Activated CD8-positive, alpha-beta T cell treated with anti-CD3 and anti-CD28 coated beads, Interleukin-2, amount 10 ng/mL, durations not matched to agents 7 days and 5 days (primary cell): ENCODE data around the gene GAS5. TPM values are rescaled to one million over a fixed set of nuclear protein-coding genes. Genes with fewer than 3 reads are reported as not detected.
"Not testable (repeated sequence)": the region's sequence is repeated elsewhere in the genome, so short reads cannot be mapped to it uniquely, and the experiment has no call there.

Experiments
- ATAC-seq: fragments of 150-1000 bp; cut with Tn5 transposase; one replicate; pipeline ENCODE4 v1.10.0; 2021; ENCODE audit warnings: moderate library complexity
- CTCF ChIA-PET: fragments of 350-600 bp; sonication (Branson Sonifier 250); formaldehyde crosslinking; loops from one replicate; lab custom pipeline; 2021; ENCODE audit warnings: antibody characterized with exemption; lab: Charles Lee
- POLR2A ChIA-PET: fragments of 350-600 bp; sonication (Branson Sonifier 250); formaldehyde crosslinking; loops from one replicate; lab custom pipeline; 2021; ENCODE audit warnings: antibody characterized with exemption; lab: Charles Lee
- DNase-seq: peaks from one replicate; pipeline ENCODE4 v3.0.0-alpha.2; 2020
- H3K27ac Mint-ChIP-seq: one replicate; pipeline ENCODE4 v1.8.0; 2021; ENCODE audit warnings: mild to moderate bottlenecking, mixed read lengths
- H3K27me3 Mint-ChIP-seq: one replicate; pipeline ENCODE4 v1.8.0; 2021; ENCODE audit warnings: low read depth, mixed read lengths
- H3K36me3 Mint-ChIP-seq: one replicate; pipeline ENCODE4 v1.8.0; 2021; ENCODE audit warnings: low read depth, mixed read lengths
- H3K4me1 Mint-ChIP-seq: one replicate; pipeline ENCODE4 v1.8.0; 2021; ENCODE audit warnings: low read depth, mixed read lengths
- H3K4me3 Mint-ChIP-seq: one replicate; pipeline ENCODE4 v1.8.0; 2021; ENCODE audit warnings: mild to moderate bottlenecking, mixed read lengths
- H3K9me3 Mint-ChIP-seq: one replicate; pipeline ENCODE4 v1.8.0; 2022; ENCODE audit warnings: mixed read lengths; ENCODE audit not compliant: insufficient read depth
- total RNA-seq, 2 experiments: library from RNA; stranded (reverse); gene quantifications; one replicate each; pipeline ENCODE4 v1.2.3, GENCODE V29; 2021

The GAS5 gene
- total RNA-seq, 2 experiments from 2014 or later = 356 to 367 TPM

GRCh38 chr1:173860065-173860464 lies 7.7 kb downstream of the GAS5 start:
- H3K36me3 Mint-ChIP-seq = peaks cover 63% of the 10 kb centered on the region
- no peaks in the 10 kb centered on the region for H3K9me3 Mint-ChIP-seq
- no peak overlapping the region for H3K4me3 Mint-ChIP-seq
- peaks cover 24% of the 10 kb centered on the region for H3K4me1 Mint-ChIP-seq
- no peak overlapping the region for H3K27ac Mint-ChIP-seq
- DNase-seq = no peak
- CTCF ChIA-PET = no interaction called here
- POLR2A ChIA-PET = interaction anchor here (0.9 to 1.0 kb wide), 2 partner anchors 8 to 9 kb away, joined by 3 to 5 read pairs; no protein-coding TSS in a partner anchor
- no peaks in the 10 kb centered on the region for H3K27me3 Mint-ChIP-seq
- no peak for ATAC-seq

DNA sequence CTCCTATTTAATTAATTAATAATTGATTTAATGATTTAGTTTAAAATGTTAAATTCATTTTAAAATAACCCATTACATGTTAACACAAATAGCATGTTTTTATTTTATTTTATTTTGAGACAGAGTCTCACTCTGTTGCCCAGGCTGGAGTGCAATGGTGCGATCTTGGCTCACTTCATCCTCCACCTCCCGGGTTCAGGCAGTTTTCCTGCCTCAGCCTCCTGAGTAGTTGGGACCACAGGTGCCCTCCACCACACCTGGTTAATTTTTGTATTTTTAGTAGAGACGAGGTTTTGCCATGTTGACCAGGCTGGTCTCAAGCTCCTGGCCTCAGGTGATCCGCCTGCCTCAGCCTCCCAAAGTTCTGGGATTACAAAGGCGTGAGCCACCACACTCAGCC lies 8.2 kb downstream of the GAS5 start:
- CTCF ChIA-PET = not testable (repeated sequence)

GRCh38 chr1:173857363-173857917 lies 10.3 kb downstream of the GAS5 start:
- Mint-ChIP-seq H3K36me3 (peaks cover 56% of the 10 kb centered on the region), H3K27me3 (no peaks in the 10 kb centered on the region), H3K9me3 (no peaks in the 10 kb centered on the region), H3K4me3 (no peak overlapping the region), H3K4me1 (peaks cover 3% of the 10 kb centered on the region), H3K27ac (peak overlapping the region; percentile 29)
- ChIA-PET CTCF (interaction anchor here (1.0 to 1.6 kb wide), 2 partner anchors 8 to 11 kb away, joined by 3 to 4 read pairs; partner anchors contain the start of gene ZBTB37), POLR2A (no interaction called here)
- DNase-seq (no peak), ATAC-seq (no peak)

More for the DNA sequence above, 8.2 kb downstream of the GAS5 start:
- H3K4me3 Mint-ChIP-seq, H3K27ac Mint-ChIP-seq, H3K27me3 Mint-ChIP-seq, H3K9me3 Mint-ChIP-seq, ATAC-seq, DNase-seq: not testable (repeated sequence)
- Mint-ChIP-seq H3K36me3 (peaks cover 61% of the 10 kb centered on the region), H3K4me1 (peaks cover 19% of the 10 kb centered on the region)
- POLR2A ChIA-PET = interaction anchor here (1.0 kb wide), 1 partner anchor 9 kb away, joined by 3 read pairs; no protein-coding TSS in a partner anchor

GRCh38 chr1:173856903-173857302 lies 10.9 kb downstream of the GAS5 start:
- Mint-ChIP-seq H3K4me3 (no peak overlapping the region), H3K9me3 (no peaks in the 10 kb centered on the region), H3K27ac (no peak overlapping the region), H3K4me1 (peaks cover 1% of the 10 kb centered on the region), H3K27me3 (no peaks in the 10 kb centered on the region), H3K36me3 (peaks cover 54% of the 10 kb centered on the region)
- ChIA-PET CTCF (interaction anchor here (1.0 to 1.6 kb wide), 2 partner anchors 9 to 12 kb away, joined by 3 to 4 read pairs; partner anchors contain the start of gene ZBTB37), POLR2A (interaction anchor here (0.6 to 0.7 kb wide), 2 partner anchors 11 to 26 kb away, joined by 3 read pairs; partner anchors contain the start of genes GAS5 and ZBTB37)
- ATAC-seq (no peak), DNase-seq (no peak)

DNA sequence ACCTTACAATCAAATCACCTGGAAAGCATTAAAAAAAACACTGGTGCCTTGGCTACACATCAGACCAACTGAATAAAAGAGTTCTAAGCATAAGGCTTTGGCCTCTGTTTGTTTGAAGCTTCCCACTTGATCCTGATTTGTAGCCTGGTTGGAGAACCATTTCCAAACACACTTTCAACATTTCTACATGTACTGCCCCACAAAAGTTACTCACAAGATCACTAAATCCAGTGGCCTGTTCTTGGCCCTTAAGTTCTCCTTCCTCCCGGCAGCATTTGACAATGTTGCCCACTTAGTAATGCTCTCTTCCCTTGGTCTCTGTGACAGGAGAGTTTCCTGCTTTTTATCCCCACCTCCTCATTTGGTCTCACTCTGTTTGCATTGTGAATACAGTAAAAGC lies 11.8 kb downstream of the GAS5 start:
- peaks cover 54% of the 10 kb centered on the region for H3K36me3 Mint-ChIP-seq
- ATAC-seq (no peak), DNase-seq (no peak)
- H3K9me3 Mint-ChIP-seq = no peaks in the 10 kb centered on the region
- H3K27me3 Mint-ChIP-seq = no peaks in the 10 kb centered on the region
- CTCF ChIA-PET = no interaction called here
- H3K27ac Mint-ChIP-seq = no peak overlapping the region
- H3K4me3 Mint-ChIP-seq = no peak overlapping the region
- no peaks in the 10 kb centered on the region for H3K4me1 Mint-ChIP-seq
- POLR2A ChIA-PET = no interaction called here

GRCh38 chr1:173853074-173853473 lies 14.7 kb downstream of the GAS5 start:
- Mint-ChIP-seq H3K27me3 (no peaks in the 10 kb centered on the region), H3K9me3 (no peaks in the 10 kb centered on the region), H3K4me1 (no peaks in the 10 kb centered on the region), H3K4me3 (no peak overlapping the region), H3K27ac (no peak overlapping the region), H3K36me3 (peaks cover 55% of the 10 kb centered on the region)
- ATAC-seq (no peak), DNase-seq (no peak)
- ChIA-PET CTCF (interaction anchor here (1.2 kb wide), 1 partner anchor 12 kb away, joined by 3 read pairs; no protein-coding TSS in a partner anchor), POLR2A (interaction anchor here (1.3 to 2.1 kb wide), 2 partner anchors 10 to 13 kb away, joined by 3 to 6 read pairs; no protein-coding TSS in a partner anchor)

DNA sequence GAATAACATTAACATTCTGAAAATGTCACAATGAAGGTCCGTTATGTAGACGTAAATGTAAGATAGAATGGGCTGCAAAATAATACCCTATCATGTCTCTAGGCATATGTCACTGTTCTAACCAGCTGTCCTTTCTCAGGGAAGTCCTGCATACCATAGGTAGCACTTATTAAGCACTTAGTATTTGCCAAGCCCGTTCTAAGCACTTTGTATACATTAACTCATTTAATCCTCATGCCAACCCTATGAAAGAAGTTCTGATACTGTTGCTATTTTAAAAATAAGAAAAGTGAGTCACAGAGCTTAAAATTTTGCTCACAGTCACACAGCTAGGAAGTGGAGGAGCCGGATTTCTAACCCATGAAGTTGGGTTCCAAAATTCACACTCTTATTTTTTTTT lies 15.7 kb downstream of the GAS5 start:
- ChIA-PET POLR2A (interaction anchor here (0.6 to 2.1 kb wide), 7 partner anchors 8 to 193 kb away, joined by 3 to 6 read pairs (median 4); partner anchors contain the start of genes CENPL and DARS2), CTCF (interaction anchor here (1.0 to 1.6 kb wide), 2 partner anchors 15 to 421 kb away, joined by 3 to 6 read pairs; no protein-coding TSS in a partner anchor)
- Mint-ChIP-seq H3K4me1 (no peaks in the 10 kb centered on the region), H3K9me3 (no peaks in the 10 kb centered on the region), H3K4me3 (no peak overlapping the region), H3K27me3 (no peaks in the 10 kb centered on the region), H3K27ac (no peak overlapping the region), H3K36me3 (peaks cover 49% of the 10 kb centered on the region)
- DNase-seq = no peak
- ATAC-seq = no peak

- DNase-seq (no peak), ATAC-seq (no peak)
- H3K36me3 Mint-ChIP-seq = peaks cover 42% of the 10 kb centered on the region
- H3K4me3 Mint-ChIP-seq = no peak overlapping the region
- H3K4me1 Mint-ChIP-seq = peaks cover 9% of the 10 kb centered on the region
- CTCF ChIA-PET = no interaction called here
- no peak overlapping the region for H3K27ac Mint-ChIP-seq
- no peaks in the 10 kb centered on the region for H3K9me3 Mint-ChIP-seq
- POLR2A ChIA-PET = no interaction called here
- no peaks in the 10 kb centered on the region for H3K27me3 Mint-ChIP-seq
Observed at GRCh38 chr1:173832748-173833147, 35.0 kb downstream of the GAS5 start.

DNA sequence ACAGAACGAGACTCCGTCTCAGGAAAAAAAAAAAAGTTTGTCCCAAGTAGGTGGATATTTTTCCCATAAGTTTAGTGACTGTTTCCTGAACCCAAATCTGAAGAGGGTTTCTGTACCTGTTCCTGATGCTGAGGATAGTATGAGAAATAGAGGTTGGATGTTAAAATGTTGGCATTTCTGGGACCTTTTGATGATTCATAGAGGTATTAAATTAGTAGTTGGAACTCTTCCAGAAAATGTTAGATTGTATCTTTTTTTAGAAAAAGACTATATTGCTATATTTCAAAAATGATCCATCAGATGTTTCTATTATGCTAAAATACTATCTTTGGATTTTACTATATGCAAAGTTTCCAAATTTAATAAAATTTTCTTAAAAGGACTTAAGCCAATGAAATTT lies 40.2 kb downstream of the GAS5 start:
- no peak overlapping the region for H3K27ac Mint-ChIP-seq
- H3K4me1 Mint-ChIP-seq = peaks cover 35% of the 10 kb centered on the region
- DNase-seq (no peak), ATAC-seq (no peak)
- H3K9me3 Mint-ChIP-seq = no peaks in the 10 kb centered on the region
- no peaks in the 10 kb centered on the region for H3K27me3 Mint-ChIP-seq
- ChIA-PET CTCF (interaction anchor here (6.7 kb wide), 1 partner anchor 397 kb away, joined by 63 read pairs; no protein-coding TSS in a partner anchor), POLR2A (interaction anchor here (1.7 kb wide), 1 partner anchor 40 kb away, joined by 4 read pairs; the partner anchor contains the start of genes GAS5 and ZBTB37)
- H3K36me3 Mint-ChIP-seq = peaks cover 41% of the 10 kb centered on the region
- H3K4me3 Mint-ChIP-seq = no peak overlapping the region

DNA sequence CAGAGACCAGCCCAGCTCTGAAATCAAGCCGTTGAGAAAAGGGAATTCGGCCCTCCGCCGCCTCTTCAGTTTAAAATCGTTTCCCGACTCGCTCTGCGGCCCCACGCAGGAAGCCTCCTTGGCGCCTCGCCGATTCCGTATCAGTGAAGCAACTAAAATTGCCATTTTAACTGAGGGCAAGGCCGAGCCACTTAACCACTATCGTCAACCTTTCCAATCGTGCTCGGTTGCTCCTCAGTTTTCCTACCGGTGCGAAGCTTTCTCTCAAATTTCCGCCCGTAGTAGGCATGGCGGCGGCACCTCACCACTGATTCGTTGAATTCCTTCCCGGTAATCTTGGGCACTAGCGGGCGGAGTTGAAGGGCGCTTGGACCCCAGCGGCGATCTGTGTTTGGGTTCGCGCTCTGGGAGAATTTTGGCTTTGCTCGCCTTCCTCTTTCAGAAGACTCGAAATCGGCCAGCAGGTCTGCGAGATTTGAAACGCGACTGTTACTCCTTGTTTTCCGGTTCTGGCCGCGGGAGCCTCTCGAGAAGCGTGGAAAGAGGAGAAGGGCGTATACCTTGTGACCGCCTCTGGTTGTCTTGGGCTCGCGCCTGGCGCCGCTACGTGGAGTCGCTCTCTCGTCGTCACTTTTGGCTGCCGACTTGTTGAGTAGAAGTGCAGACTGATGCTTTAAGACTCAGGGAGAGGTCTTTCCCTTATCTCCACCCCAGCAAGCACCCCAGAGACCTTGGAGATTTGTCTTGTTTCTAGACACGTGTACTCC lies 43.3 kb downstream of the GAS5 start, which contains the start of the genes CENPL and DARS2:
Gene CENPL, minus strand, starts transcription at position 569 of the 767 bp plus-strand sequence. CDS start 13,584 bp downstream, outside the sequence.
Gene DARS2, plus strand, starts transcription at position 359 of the 767 bp plus-strand sequence. CDS start 557 bp downstream, outside the sequence.
- DNase-seq (peak; percentile 95), ATAC-seq (peak; percentile 89)
- H3K27ac Mint-ChIP-seq = peak within 1 kb of the TSS; percentile 98
- H3K4me1 Mint-ChIP-seq = peaks cover 56% of the 10 kb centered on the region
- H3K36me3 Mint-ChIP-seq = peaks cover 52% of the 10 kb centered on the region
- H3K9me3 Mint-ChIP-seq = no peaks in the 10 kb centered on the region
- peak within 1 kb of the TSS; percentile 86 for H3K4me3 Mint-ChIP-seq
- ChIA-PET POLR2A (interaction anchor here (0.6 to 2.5 kb wide), 12 partner anchors 13 to 399 kb away, joined by 3 to 36 read pairs (median 4); partner anchors contain the start of genes GAS5, KLHL20, PRDX6 and RC3H1), CTCF (interaction anchor here (0.9 to 6.7 kb wide), 12 partner anchors 13 to 1082 kb away, joined by 3 to 63 read pairs (median 4); partner anchors contain the start of genes GAS5, KLHL20 and ZBTB37)
- no peaks in the 10 kb centered on the region for H3K27me3 Mint-ChIP-seq

DNA sequence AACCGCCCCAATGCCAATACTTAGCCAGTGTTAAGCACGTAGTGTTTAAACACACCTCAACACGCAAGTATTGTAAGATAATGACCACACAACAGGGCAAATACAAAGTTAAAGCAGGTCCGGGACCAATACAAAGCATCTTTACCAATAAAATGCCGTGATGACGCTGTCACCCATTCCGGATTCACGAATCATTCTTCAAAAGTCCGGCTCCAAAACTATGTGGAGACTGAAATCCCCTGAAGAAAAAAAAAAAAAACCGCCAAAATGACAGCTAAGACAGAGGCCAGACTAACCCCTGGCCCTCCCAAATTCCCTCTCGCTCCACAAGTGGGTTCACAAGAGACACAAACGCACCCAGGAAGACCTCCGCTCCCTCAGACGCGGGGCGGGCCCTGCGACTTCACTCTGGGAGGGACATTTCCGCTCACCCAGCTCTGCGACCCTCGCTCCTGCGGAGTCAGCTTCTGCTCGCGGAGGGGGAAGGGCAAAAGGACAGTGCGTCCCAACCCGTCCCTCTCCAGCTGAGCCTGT lies 43.9 kb downstream of the GAS5 start:
- peak overlapping the region; percentile 86 for H3K4me3 Mint-ChIP-seq
- no peak for DNase-seq
- ChIA-PET POLR2A (interaction anchor here (0.6 to 2.5 kb wide), 14 partner anchors 14 to 398 kb away, joined by 3 to 36 read pairs (median 4); partner anchors contain the start of genes GAS5, KLHL20, PRDX6 and RC3H1), CTCF (interaction anchor here (0.9 to 6.7 kb wide), 12 partner anchors 8 to 1082 kb away, joined by 3 to 63 read pairs (median 4); partner anchors contain the start of genes GAS5, KLHL20 and ZBTB37)
- no peaks in the 10 kb centered on the region for H3K27me3 Mint-ChIP-seq
- peaks cover 50% of the 10 kb centered on the region for H3K36me3 Mint-ChIP-seq
- no peaks in the 10 kb centered on the region for H3K9me3 Mint-ChIP-seq
- peak overlapping the region; percentile 98 for H3K27ac Mint-ChIP-seq
- H3K4me1 Mint-ChIP-seq = peaks cover 53% of the 10 kb centered on the region
- ATAC-seq = peak; percentile 63
